HepG2 (cell line): ENCODE measurements around the gene TBL2. TPM values are rescaled to one million over a fixed set of nuclear protein-coding genes. Genes with fewer than 3 reads are reported as not detected.
A peak's percentile ranks its signal among the peaks of the same experiment; 100 is the strongest.

Source experiments
- ATAC-seq: fragments of 200-7000 bp; cut with Tn5 transposase; 3 replicates; pipeline ENCODE4 v1.9.1; 2020; ENCODE audit warnings: mild to moderate bottlenecking, moderate library complexity
- BruUV-seq: library from RNA; stranded (reverse); fragments of 400-500 nt; replicated peaks from 2 replicates; lab custom pipeline; 2021; lab: Mats Ljungman, UMichigan
- CTCF ChIA-PET: fragments of 300-600 bp; formaldehyde crosslinking; extraction: SDS; loops from one replicate; lab custom pipeline; 2021; ENCODE audit warnings: low total read pairs, inconsistent platforms, low intra/inter-chr PET ratio; lab: Yijun Ruan, JAX
- POLR2A ChIA-PET: fragments of 350-600 bp; sonication (Branson Sonifier 250); formaldehyde crosslinking; loops from one replicate; lab custom pipeline; 2020; ENCODE audit warnings: antibody characterized with exemption, inconsistent platforms; lab: Yijun Ruan, JAX
- DNase-seq: peaks from one replicate; pipeline ENCODE4 v3.0.0-alpha.2; 2015; ENCODE audit warnings: low spot score
- FAIRE-seq: peaks from 3 replicates; lab custom pipeline; 2011; peaks lifted over from hg19 to GRCh38; lab: Jason Lieb, UNC
- H2AFZ ChIP-seq: one replicate; pipeline ENCODE4 v1.6.1; 2011; ENCODE audit warnings: low read length, inconsistent platforms
- H3K27ac ChIP-seq: fragments of 300-600 bp; 3 replicates; pipeline ENCODE4 v1.8.0; 2011; ENCODE audit warnings: mixed run types, mild to moderate bottlenecking, mixed read lengths, low read length, inconsistent platforms; ENCODE audit not compliant: insufficient read depth; ENCODE audit errors: extremely low read length
- H3K27me3 ChIP-seq, 2 experiments: fragments of 200-600 bp in 1 of 2; 2 replicates in 1 of 2; 3 replicates in 1 of 2; pipeline versions ENCODE4 v1.6.0 to v1.8.0; 2011; ENCODE audit warnings: low read length in 2 of 2, mild to moderate bottlenecking in 2 of 2, moderate library complexity in 2 of 2, inconsistent platforms in 1 of 2; ENCODE audit not compliant: insufficient read depth in 2 of 2, control insufficient read depth in 1 of 2
- H3K36me3 ChIP-seq, 2 experiments: fragments of 200-600 bp in 1 of 2; replicated peaks in 1 of 2; 2 replicates in 1 of 2; 3 replicates in 1 of 2; pipeline versions ENCODE4 v1.5.1 to v1.8.0; 2011; ENCODE audit warnings: low read length in 2 of 2, inconsistent platforms in 1 of 2; ENCODE audit not compliant: insufficient read depth in 2 of 2, control insufficient read depth in 1 of 2
- H3K4me1 ChIP-seq: 2 replicates; pipeline ENCODE4 v1.5.1; 2012; ENCODE audit warnings: low read length, inconsistent platforms; ENCODE audit not compliant: insufficient read depth
- H3K4me2 ChIP-seq: 2 replicates; pipeline ENCODE4 v1.6.0; 2011; ENCODE audit warnings: low read depth, low read length, inconsistent platforms
- H3K4me3 ChIP-seq, 3 experiments: fragments of 200-600 bp in 1 of 3; sonication (generic), shearing (Covaris generic) in 1 of 3; replicated peaks in 1 of 3; 2 replicates each; pipeline ENCODE4 v1.5.1; 2011 to 2016; ENCODE audit warnings: low read length in 3 of 3, inconsistent platforms in 2 of 3, low read depth in 2 of 3, mild to moderate bottlenecking in 2 of 3, control low read depth in 1 of 3, mixed read lengths in 1 of 3; ENCODE audit not compliant: insufficient read depth in 1 of 3
- H3K79me2 ChIP-seq: one replicate; pipeline ENCODE4 v1.6.1; 2011; ENCODE audit warnings: low read length, inconsistent platforms; ENCODE audit not compliant: insufficient read depth
- H3K9ac ChIP-seq: 2 replicates; pipeline ENCODE4 v1.6.0; 2011; ENCODE audit warnings: mild to moderate bottlenecking, low read depth, low read length, inconsistent platforms; ENCODE audit not compliant: insufficient read depth
- H3K9me3 ChIP-seq: 2 replicates; pipeline ENCODE4 v1.5.1; 2012; ENCODE audit warnings: mild to moderate bottlenecking, low read length
- H4K20me1 ChIP-seq: 2 replicates; pipeline ENCODE4 v1.6.0; 2011; ENCODE audit warnings: inconsistent platforms, mild to moderate bottlenecking, low read length, moderate library complexity; ENCODE audit not compliant: insufficient read depth
- AGO2 ChIP-seq: fragments of 200-400 bp; formaldehyde crosslinking; optimal IDR thresholded peaks from 2 replicates; pipeline ENCODE3; 2017; ENCODE audit warnings: mild to moderate bottlenecking, low read depth, low read length, moderate library complexity
- PAF1 ChIP-seq: IDR thresholded peaks from 2 replicates; pipeline ENCODE4 v1.6.1; 2016; ENCODE audit warnings: missing genetic modification reagents, missing compliant biosample characterization
- POLR2G ChIP-seq: fragments of 200-400 bp; formaldehyde crosslinking; IDR thresholded peaks from 2 replicates; pipeline ENCODE4 v1.6.1; 2018; ENCODE audit warnings: mild to moderate bottlenecking, low read depth, low read length, moderate library complexity
- RBFOX2 ChIP-seq: fragments of 200-400 bp; formaldehyde crosslinking; IDR thresholded peaks from 2 replicates; pipeline ENCODE4 v1.6.1; 2017; ENCODE audit warnings: low read depth, mild to moderate bottlenecking, low read length
- SP4 ChIP-seq: sonication (generic); formaldehyde crosslinking; IDR thresholded peaks from 2 replicates; pipeline ENCODE4 v1.8.1; 2023; ENCODE audit warnings: mild to moderate bottlenecking, missing genetic modification reagents
- WGBS: methylation state at CpG from one replicate; pipeline ENCODE4 v1.1.6; 2017; ENCODE audit warnings: low lambda C conversion rate; 5-methylcytosine and 5-hydroxymethylcytosine counted together
- in situ Hi-C: cut with HindIII; loops from 2 replicates; pipeline ENCODE4 v1.10.0; 2017; ENCODE audit warnings: low pct_unique_long_range_greater_than_20kb; ENCODE audit not compliant: extremely low pct_ligation_motif_present
- intact Hi-C: fragments of 100-400 bp; cut with micrococcal nuclease; formaldehyde crosslinking; loops from one replicate; pipeline ENCODE4 v1.10.0; 2022; ENCODE audit not compliant: unreplicated experiment
- polyA plus RNA-seq, 8 experiments: library from polyadenylated mRNA; depleted of rRNA in 3 of 8; stranded (reverse) in 7 of 8; unstranded in 1 of 8; fragments of >200 nt; fragmentation: Illumina TruSeq in 4 of 8; extraction: Trizol in 4 of 8; gene quantifications; 2 replicates each; pipeline versions ENCODE4 v1.2.1 to v1.2.3, GENCODE V29; 2011 to 2016; ENCODE audit warnings: low read depth in 4 of 8, missing spikeins in 1 of 8, mixed read lengths in 1 of 8; ENCODE audit not compliant: insufficient read depth in 1 of 8
- total RNA-seq, 5 experiments: library from RNA; depleted of rRNA; stranded (reverse); fragments of >200 nt; fragmentation: Illumina TruSeq; extraction: Trizol; gene quantifications; 2 replicates each; pipeline ENCODE4 v1.2.3, GENCODE V29; 2016; ENCODE audit warnings: low read depth in 1 of 5
- TF ChIP-seq, protein P1 (sequence below): sonication (generic); formaldehyde crosslinking; IDR thresholded peaks from 2 replicates; pipeline ENCODE4 v1.4.0; 2020; ENCODE audit warnings: low read depth, mild to moderate bottlenecking, missing genetic modification reagents
- TF ChIP-seq, protein P2 (sequence below): sonication (generic); formaldehyde crosslinking; IDR thresholded peaks from 2 replicates; pipeline ENCODE4 v1.4.0; 2020; ENCODE audit warnings: mild to moderate bottlenecking, missing genetic modification reagents
- TF ChIP-seq, protein P3 (sequence below): sonication (generic); formaldehyde crosslinking; IDR thresholded peaks from 2 replicates; pipeline ENCODE4 v1.9.0; 2022; ENCODE audit warnings: missing genetic modification reagents, mild to moderate bottlenecking, borderline replicate concordance
- TF ChIP-seq, protein P4 (sequence below): sonication (generic); formaldehyde crosslinking; IDR thresholded peaks from 2 replicates; pipeline ENCODE4 v1.5.0; 2020; ENCODE audit warnings: mild to moderate bottlenecking, missing genetic modification reagents

Gene TBL2
- total and polyA plus RNA-seq, 2 of the 13 experiments (the other 11 are each of a cell fraction or from before 2014, with no cell fraction given), result 43.4 to 47.2 TPM

DNA sequence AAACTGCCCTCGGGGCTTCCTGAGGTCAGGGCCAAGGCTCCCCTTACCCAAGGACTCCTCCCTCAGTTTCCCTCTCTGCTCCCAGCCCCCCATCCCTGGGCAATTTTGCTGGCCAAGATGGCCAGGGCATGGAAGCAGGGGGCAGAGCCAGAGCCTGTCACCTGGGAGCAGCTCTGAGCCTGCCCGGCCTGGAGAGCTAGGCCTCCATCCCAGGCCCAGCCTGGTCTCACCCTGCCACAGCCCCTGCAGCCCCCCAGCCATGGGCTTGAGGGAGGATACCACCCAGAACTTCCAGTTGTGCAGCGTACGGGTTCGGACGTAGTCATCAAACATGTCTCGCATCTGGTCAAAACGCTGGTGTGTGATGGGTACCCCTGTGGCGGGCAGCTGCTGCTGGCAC is 17.0 kb upstream of the TBL2 start:
- POLR2A ChIA-PET, result interaction anchor here (1.3 to 1.6 kb wide), 3 partner anchors 8 to 17 kb away, joined by 3 to 8 read pairs (median 4); no protein-coding TSS in a partner anchor
- no peak for ATAC-seq

More for the DNA sequence above, 17.0 kb upstream of the TBL2 start:
- 0 out of 2 replicates have a peak, but pooled peaks have one; percentile 26 for TF ChIP-seq SP4
- peak; percentile 4; the same call in 1 of the 2 replicates for TF ChIP-seq POLR2G
- TF ChIP-seq PAF1 (CRISPR knock-in tag), result 0 out of 2 replicates have a peak, but pooled peaks have one; percentile 19
- 0 out of 2 replicates have a peak, but pooled peaks have one; percentile 4 for TF ChIP-seq RBFOX2
- peak; percentile 31 for TF ChIP-seq AGO2
- TF ChIP-seq, protein P1, sequence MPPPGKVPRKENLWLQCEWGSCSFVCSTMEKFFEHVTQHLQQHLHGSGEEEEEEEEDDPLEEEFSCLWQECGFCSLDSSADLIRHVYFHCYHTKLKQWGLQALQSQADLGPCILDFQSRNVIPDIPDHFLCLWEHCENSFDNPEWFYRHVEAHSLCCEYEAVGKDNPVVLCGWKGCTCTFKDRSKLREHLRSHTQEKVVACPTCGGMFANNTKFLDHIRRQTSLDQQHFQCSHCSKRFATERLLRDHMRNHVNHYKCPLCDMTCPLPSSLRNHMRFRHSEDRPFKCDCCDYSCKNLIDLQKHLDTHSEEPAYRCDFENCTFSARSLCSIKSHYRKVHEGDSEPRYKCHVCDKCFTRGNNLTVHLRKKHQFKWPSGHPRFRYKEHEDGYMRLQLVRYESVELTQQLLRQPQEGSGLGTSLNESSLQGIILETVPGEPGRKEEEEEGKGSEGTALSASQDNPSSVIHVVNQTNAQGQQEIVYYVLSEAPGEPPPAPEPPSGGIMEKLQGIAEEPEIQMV, result no peak
- TF ChIP-seq, protein P2, sequence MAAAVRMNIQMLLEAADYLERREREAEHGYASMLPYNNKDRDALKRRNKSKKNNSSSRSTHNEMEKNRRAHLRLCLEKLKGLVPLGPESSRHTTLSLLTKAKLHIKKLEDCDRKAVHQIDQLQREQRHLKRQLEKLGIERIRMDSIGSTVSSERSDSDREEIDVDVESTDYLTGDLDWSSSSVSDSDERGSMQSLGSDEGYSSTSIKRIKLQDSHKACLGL, result no peak
- TF ChIP-seq, protein P3, sequence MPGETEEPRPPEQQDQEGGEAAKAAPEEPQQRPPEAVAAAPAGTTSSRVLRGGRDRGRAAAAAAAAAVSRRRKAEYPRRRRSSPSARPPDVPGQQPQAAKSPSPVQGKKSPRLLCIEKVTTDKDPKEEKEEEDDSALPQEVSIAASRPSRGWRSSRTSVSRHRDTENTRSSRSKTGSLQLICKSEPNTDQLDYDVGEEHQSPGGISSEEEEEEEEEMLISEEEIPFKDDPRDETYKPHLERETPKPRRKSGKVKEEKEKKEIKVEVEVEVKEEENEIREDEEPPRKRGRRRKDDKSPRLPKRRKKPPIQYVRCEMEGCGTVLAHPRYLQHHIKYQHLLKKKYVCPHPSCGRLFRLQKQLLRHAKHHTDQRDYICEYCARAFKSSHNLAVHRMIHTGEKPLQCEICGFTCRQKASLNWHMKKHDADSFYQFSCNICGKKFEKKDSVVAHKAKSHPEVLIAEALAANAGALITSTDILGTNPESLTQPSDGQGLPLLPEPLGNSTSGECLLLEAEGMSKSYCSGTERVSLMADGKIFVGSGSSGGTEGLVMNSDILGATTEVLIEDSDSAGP (CRISPR knock-in tag), result 0 out of 2 replicates have a peak, but pooled peaks have one; percentile 12
- TF ChIP-seq, protein P4, sequence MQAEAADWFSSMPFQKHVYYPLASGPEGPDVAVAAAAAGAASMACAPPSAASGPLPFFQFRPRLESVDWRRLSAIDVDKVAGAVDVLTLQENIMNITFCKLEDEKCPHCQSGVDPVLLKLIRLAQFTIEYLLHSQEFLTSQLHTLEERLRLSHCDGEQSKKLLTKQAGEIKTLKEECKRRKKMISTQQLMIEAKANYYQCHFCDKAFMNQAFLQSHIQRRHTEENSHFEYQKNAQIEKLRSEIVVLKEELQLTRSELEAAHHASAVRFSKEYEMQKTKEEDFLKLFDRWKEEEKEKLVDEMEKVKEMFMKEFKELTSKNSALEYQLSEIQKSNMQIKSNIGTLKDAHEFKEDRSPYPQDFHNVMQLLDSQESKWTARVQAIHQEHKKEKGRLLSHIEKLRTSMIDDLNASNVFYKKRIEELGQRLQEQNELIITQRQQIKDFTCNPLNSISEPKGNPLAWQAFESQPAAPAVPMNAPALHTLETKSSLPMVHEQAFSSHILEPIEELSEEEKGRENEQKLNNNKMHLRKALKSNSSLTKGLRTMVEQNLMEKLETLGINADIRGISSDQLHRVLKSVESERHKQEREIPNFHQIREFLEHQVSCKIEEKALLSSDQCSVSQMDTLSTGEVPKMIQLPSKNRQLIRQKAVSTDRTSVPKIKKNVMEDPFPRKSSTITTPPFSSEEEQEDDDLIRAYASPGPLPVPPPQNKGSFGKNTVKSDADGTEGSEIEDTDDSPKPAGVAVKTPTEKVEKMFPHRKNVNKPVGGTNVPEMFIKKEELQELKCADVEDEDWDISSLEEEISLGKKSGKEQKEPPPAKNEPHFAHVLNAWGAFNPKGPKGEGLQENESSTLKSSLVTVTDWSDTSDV (CRISPR knock-in tag), result no peak
- H3K4me3 ChIP-seq, result no peak overlapping the region
- WGBS, result 100% methylated on average over 1 of the region's 9 CpGs
- intact Hi-C loops, result no loop called here
- no peak overlapping the region for H3K9ac ChIP-seq
- H2AFZ ChIP-seq, result no peak overlapping the region
- no peaks in the 10 kb centered on the region for H3K4me1 ChIP-seq
- no TSS peak for BruUV-seq
- DNase-seq, result no peak
- no peaks in the 10 kb centered on the region for H3K79me2 ChIP-seq
- FAIRE-seq, result no peak
- H4K20me1 ChIP-seq, result peaks cover 29% of the 10 kb centered on the region
- peaks cover 11 to 31% of the 10 kb centered on the region in 2 experiments for H3K36me3 ChIP-seq
- no peak overlapping the region for H3K4me2 ChIP-seq
- H3K9me3 ChIP-seq, result no peaks in the 10 kb centered on the region
- in situ Hi-C loops, result no loop called here
- CTCF ChIA-PET, result no interaction called here
- H3K27ac ChIP-seq, result no peak overlapping the region
- H3K27me3 ChIP-seq, result no peaks in the 10 kb centered on the region
